ENCODE results near the gene ZMYM2. TPM values are rescaled to one million over a fixed set of nuclear protein-coding genes. Genes with fewer than 3 reads are reported as not detected.

Gene ZMYM2
- total RNA-seq, 1 donor from 2014 or later, result 51.7 TPM

GRCh38 chr13:19991531-19991930 is 33.0 kb downstream of the ZMYM2 start:
- no peak for DNase-seq (ENCODE audit: low read depth)
- H3K4me3 ChIP-seq (ENCODE audit: low read depth, low read length), result no peak overlapping the region
- H3K27me3 ChIP-seq (ENCODE audit: control insufficient read depth, insufficient read depth, low read length), result no peaks in the 10 kb centered on the region
- peaks cover 1% of the 10 kb centered on the region for H3K36me3 ChIP-seq (ENCODE audit: control insufficient read depth, insufficient read depth, low read length)
- TF ChIP-seq CTCF (IDR thresholded peaks at IDR 0.05; ENCODE audit: insufficient read depth, low read length, poor library complexity, severe bottlenecking), result no peak

GRCh38 chr13:19993024-19993423 is 34.5 kb downstream of the ZMYM2 start:
- H3K4me3 ChIP-seq (ENCODE audit: low read depth, low read length), result no peak overlapping the region
- H3K27me3 ChIP-seq (ENCODE audit: control insufficient read depth, insufficient read depth, low read length), result no peaks in the 10 kb centered on the region
- no peak for DNase-seq (ENCODE audit: low read depth)
- TF ChIP-seq CTCF (IDR thresholded peaks at IDR 0.05; ENCODE audit: insufficient read depth, low read length, poor library complexity, severe bottlenecking), result no peak
- peaks cover 1% of the 10 kb centered on the region for H3K36me3 ChIP-seq (ENCODE audit: control insufficient read depth, insufficient read depth, low read length)

- H3K27me3 ChIP-seq (ENCODE audit: control insufficient read depth, insufficient read depth, low read length), result no peaks in the 10 kb centered on the region
- DNase-seq (ENCODE audit: low read depth), result no peak
- no peak overlapping the region for H3K4me3 ChIP-seq (ENCODE audit: low read depth, low read length)
- TF ChIP-seq CTCF (IDR thresholded peaks at IDR 0.05; ENCODE audit: insufficient read depth, low read length, poor library complexity, severe bottlenecking), result no peak
- H3K36me3 ChIP-seq (ENCODE audit: control insufficient read depth, insufficient read depth, low read length), result peaks cover 1% of the 10 kb centered on the region
These were observed 40.4 kb downstream of the ZMYM2 start for GRCh38 chr13:19998960-19999359.

GRCh38 chr13:20000062-20000552 is 41.6 kb downstream of the ZMYM2 start:
- Histone ChIP-seq H3K4me3 (ENCODE audit: low read depth, low read length) (no peak overlapping the region), H3K27me3 (ENCODE audit: control insufficient read depth, insufficient read depth, low read length) (no peaks in the 10 kb centered on the region), H3K36me3 (ENCODE audit: control insufficient read depth, insufficient read depth, low read length) (peaks cover 1% of the 10 kb centered on the region)
- TF ChIP-seq CTCF (IDR thresholded peaks at IDR 0.05; ENCODE audit: insufficient read depth, low read length, poor library complexity, severe bottlenecking), result no peak
- DNase-seq (ENCODE audit: low read depth), result no peak

- Histone ChIP-seq H3K4me3 (ENCODE audit: low read depth, low read length) (no peak overlapping the region), H3K27me3 (ENCODE audit: control insufficient read depth, insufficient read depth, low read length) (no peaks in the 10 kb centered on the region), H3K36me3 (ENCODE audit: control insufficient read depth, insufficient read depth, low read length) (no peaks in the 10 kb centered on the region)
- DNase-seq (ENCODE audit: low read depth), result no peak
- TF ChIP-seq CTCF (IDR thresholded peaks at IDR 0.05; ENCODE audit: insufficient read depth, low read length, poor library complexity, severe bottlenecking), result no peak
These were observed 43.1 kb downstream of the ZMYM2 start for GRCh38 chr13:20001366-20002190.
